ENCODE data around the gene LELP1.
"Not testable (repeated sequence)": the region's sequence is repeated elsewhere in the genome, so short reads cannot be mapped to it uniquely, and the experiment has no call there.

Gene LELP1

GRCh38 chr1:153195216-153195615, 8.0 kb upstream of the LELP1 start:
- Histone ChIP-seq H3K27me3 (ENCODE audit: control insufficient read depth in 5 of 5, insufficient read depth in 4 of 5, low read length in 5 of 5) (peaks cover 1 to 8% (median 5%) of the 10 kb centered on the region in 5 donors), H3K4me1 (ENCODE audit: control insufficient read depth in 5 of 5, insufficient read depth in 5 of 5, low read length in 5 of 5) (no peaks in the 10 kb centered on the region), H3K4me3 (ENCODE audit: low read depth in 1 of 5, low read length in 5 of 5) (no peak overlapping the region), H3K9ac (ENCODE audit: low read length in 5 of 5) (no peak overlapping the region), H3K27ac (ENCODE audit: low read depth, low read length) (no peak overlapping the region), H3K9me3 (ENCODE audit: control insufficient read depth in 5 of 5, low read length in 5 of 5) (no peaks in the 10 kb centered on the region), H3K36me3 (ENCODE audit: control insufficient read depth in 5 of 5, insufficient read depth in 5 of 5, low read length in 5 of 5) (no peaks in the 10 kb centered on the region)

GRCh38 chr1:153202006-153202405, 1.2 kb upstream of the LELP1 start:
- H3K27ac ChIP-seq (ENCODE audit: low read depth, low read length), result no peak overlapping the region
- no peaks in the 10 kb centered on the region for H3K4me1 ChIP-seq (ENCODE audit: control insufficient read depth in 5 of 5, insufficient read depth in 5 of 5, low read length in 5 of 5)
- H3K4me3 ChIP-seq (ENCODE audit: low read depth in 1 of 5, low read length in 5 of 5), result no peak overlapping the region
- H3K9me3 ChIP-seq (ENCODE audit: control insufficient read depth in 5 of 5, low read length in 5 of 5), result no peaks in the 10 kb centered on the region
- H3K9ac ChIP-seq (ENCODE audit: low read length in 5 of 5), result no peak overlapping the region
- peaks cover 0 to 15% (median 4%) of the 10 kb centered on the region in 5 donors for H3K27me3 ChIP-seq (ENCODE audit: control insufficient read depth in 5 of 5, insufficient read depth in 4 of 5, low read length in 5 of 5)
- H3K36me3 ChIP-seq (ENCODE audit: control insufficient read depth in 5 of 5, insufficient read depth in 5 of 5, low read length in 5 of 5), result no peaks in the 10 kb centered on the region

- Histone ChIP-seq H3K4me1 (ENCODE audit: control insufficient read depth in 5 of 5, insufficient read depth in 5 of 5, low read length in 5 of 5) (no peaks in the 10 kb centered on the region), H3K9ac (ENCODE audit: low read length in 5 of 5) (no peak overlapping the region), H3K4me3 (ENCODE audit: low read depth in 1 of 5, low read length in 5 of 5) (no peak overlapping the region), H3K36me3 (ENCODE audit: control insufficient read depth in 5 of 5, insufficient read depth in 5 of 5, low read length in 5 of 5) (no peaks in the 10 kb centered on the region), H3K27ac (ENCODE audit: low read depth, low read length) (no peak overlapping the region), H3K9me3 (ENCODE audit: control insufficient read depth in 5 of 5, low read length in 5 of 5) (no peaks in the 10 kb centered on the region), H3K27me3 (ENCODE audit: control insufficient read depth in 5 of 5, insufficient read depth in 4 of 5, low read length in 5 of 5) (peaks cover 0 to 17% (median 8%) of the 10 kb centered on the region in 5 donors)
These were observed 3.4 kb downstream of the LELP1 start for GRCh38 chr1:153206631-153207030.

- Histone ChIP-seq H3K27ac (ENCODE audit: low read depth, low read length) (no peak overlapping the region), H3K4me1 (ENCODE audit: control insufficient read depth in 5 of 5, insufficient read depth in 5 of 5, low read length in 5 of 5) (no peaks in the 10 kb centered on the region), H3K27me3 (ENCODE audit: control insufficient read depth in 5 of 5, insufficient read depth in 4 of 5, low read length in 5 of 5) (peaks cover 3 to 15% (median 6%) of the 10 kb centered on the region in 5 donors), H3K9ac (ENCODE audit: low read length in 5 of 5) (no peak overlapping the region), H3K9me3 (ENCODE audit: control insufficient read depth in 5 of 5, low read length in 5 of 5) (no peaks in the 10 kb centered on the region), H3K36me3 (ENCODE audit: control insufficient read depth in 5 of 5, insufficient read depth in 5 of 5, low read length in 5 of 5) (no peaks in the 10 kb centered on the region), H3K4me3 (ENCODE audit: low read depth in 1 of 5, low read length in 5 of 5) (no peak overlapping the region)
These were observed 7.0 kb downstream of the LELP1 start for GRCh38 chr1:153210206-153210605.

GRCh38 chr1:153212201-153212600, 9.0 kb downstream of the LELP1 start:
- H3K9me3 ChIP-seq (ENCODE audit: control insufficient read depth in 5 of 5, low read length in 5 of 5), result no peaks in the 10 kb centered on the region
- H3K27me3 ChIP-seq (ENCODE audit: control insufficient read depth in 5 of 5, insufficient read depth in 4 of 5, low read length in 5 of 5), result peaks cover 0 to 9% (median 6%) of the 10 kb centered on the region in 5 donors
- no peak overlapping the region for H3K27ac ChIP-seq (ENCODE audit: low read depth, low read length)
- no peaks in the 10 kb centered on the region for H3K36me3 ChIP-seq (ENCODE audit: control insufficient read depth in 5 of 5, insufficient read depth in 5 of 5, low read length in 5 of 5)
- H3K4me1 ChIP-seq (ENCODE audit: control insufficient read depth in 5 of 5, insufficient read depth in 5 of 5, low read length in 5 of 5), result no peaks in the 10 kb centered on the region
- no peak overlapping the region for H3K9ac ChIP-seq (ENCODE audit: low read length in 5 of 5)
- H3K4me3 ChIP-seq (ENCODE audit: low read depth in 1 of 5, low read length in 5 of 5), result no peak overlapping the region

- Histone ChIP-seq H3K9me3 (ENCODE audit: control insufficient read depth in 5 of 5, low read length in 5 of 5) (no peaks in the 10 kb centered on the region), H3K36me3 (ENCODE audit: control insufficient read depth in 5 of 5, insufficient read depth in 5 of 5, low read length in 5 of 5) (no peaks in the 10 kb centered on the region), H3K27me3 (ENCODE audit: control insufficient read depth in 5 of 5, insufficient read depth in 4 of 5, low read length in 5 of 5) (peaks cover 0 to 9% (median 6%) of the 10 kb centered on the region in 5 donors), H3K9ac (ENCODE audit: low read length in 5 of 5) (no peak overlapping the region), H3K4me3 (ENCODE audit: low read depth in 1 of 5, low read length in 5 of 5) (no peak overlapping the region), H3K27ac (ENCODE audit: low read depth, low read length) (no peak overlapping the region), H3K4me1 (ENCODE audit: control insufficient read depth in 5 of 5, insufficient read depth in 5 of 5, low read length in 5 of 5) (no peaks in the 10 kb centered on the region)
These were observed 10.3 kb downstream of the LELP1 start for GRCh38 chr1:153213519-153213918.

- Histone ChIP-seq H3K27me3 (ENCODE audit: control insufficient read depth in 5 of 5, insufficient read depth in 4 of 5, low read length in 5 of 5) (peaks cover 0 to 4% (median 0%) of the 10 kb centered on the region in 5 donors), H3K27ac (ENCODE audit: low read depth, low read length) (no peak within 1 kb of the TSS), H3K9me3 (ENCODE audit: control insufficient read depth in 5 of 5, low read length in 5 of 5) (no peaks in the 10 kb centered on the region), H3K4me1 (ENCODE audit: control insufficient read depth in 5 of 5, insufficient read depth in 5 of 5, low read length in 5 of 5) (no peaks in the 10 kb centered on the region), H3K9ac (ENCODE audit: low read length in 5 of 5) (no peak within 1 kb of the TSS), H3K36me3 (ENCODE audit: control insufficient read depth in 5 of 5, insufficient read depth in 5 of 5, low read length in 5 of 5) (no peaks in the 10 kb centered on the region), H3K4me3 (ENCODE audit: low read depth in 1 of 5, low read length in 5 of 5) (no peak within 1 kb of the TSS)
These were observed 14.0 kb downstream of the LELP1 start, which contains the start of gene PRR9 for GRCh38 chr1:153217212-153217611. Gene PRR9, plus strand, starts transcription at chr1:153217584. Its CDS starts 561 bp downstream, at chr1:153218145.

GRCh38 chr1:153217744-153218416, 14.7 kb downstream of the LELP1 start:
- Histone ChIP-seq H3K4me3 (ENCODE audit: low read depth in 1 of 5, low read length in 5 of 5) (no peak overlapping the region), H3K27me3 (ENCODE audit: control insufficient read depth in 5 of 5, insufficient read depth in 4 of 5, low read length in 5 of 5) (peaks cover 0 to 3% (median 0%) of the 10 kb centered on the region in 5 donors), H3K9ac (ENCODE audit: low read length in 5 of 5) (no peak overlapping the region), H3K36me3 (ENCODE audit: control insufficient read depth in 5 of 5, insufficient read depth in 5 of 5, low read length in 5 of 5) (no peaks in the 10 kb centered on the region), H3K27ac (ENCODE audit: low read depth, low read length) (no peak overlapping the region), H3K4me1 (ENCODE audit: control insufficient read depth in 5 of 5, insufficient read depth in 5 of 5, low read length in 5 of 5) (no peaks in the 10 kb centered on the region), H3K9me3 (ENCODE audit: control insufficient read depth in 5 of 5, low read length in 5 of 5) (no peaks in the 10 kb centered on the region)

GRCh38 chr1:153220606-153221303, 17.5 kb downstream of the LELP1 start:
- Histone ChIP-seq H3K9ac (ENCODE audit: low read length in 5 of 5) (no peak overlapping the region), H3K4me1 (ENCODE audit: control insufficient read depth in 5 of 5, insufficient read depth in 5 of 5, low read length in 5 of 5) (no peaks in the 10 kb centered on the region), H3K36me3 (ENCODE audit: control insufficient read depth in 5 of 5, insufficient read depth in 5 of 5, low read length in 5 of 5) (no peaks in the 10 kb centered on the region), H3K9me3 (ENCODE audit: control insufficient read depth in 5 of 5, low read length in 5 of 5) (no peaks in the 10 kb centered on the region), H3K4me3 (ENCODE audit: low read depth in 1 of 5, low read length in 5 of 5) (no peak overlapping the region), H3K27ac (ENCODE audit: low read depth, low read length) (no peak overlapping the region), H3K27me3 (ENCODE audit: control insufficient read depth in 5 of 5, insufficient read depth in 4 of 5, low read length in 5 of 5) (peaks cover 0 to 3% (median 0%) of the 10 kb centered on the region in 5 donors)

GRCh38 chr1:153223040-153223891, 20.0 kb downstream of the LELP1 start:
- H3K4me3 ChIP-seq (ENCODE audit: low read depth in 1 of 5, low read length in 5 of 5); H3K27me3 ChIP-seq (ENCODE audit: control insufficient read depth in 5 of 5, insufficient read depth in 4 of 5, low read length in 5 of 5); H3K36me3 ChIP-seq (ENCODE audit: control insufficient read depth in 5 of 5, insufficient read depth in 5 of 5, low read length in 5 of 5); H3K9ac ChIP-seq (ENCODE audit: low read length in 5 of 5); H3K9me3 ChIP-seq (ENCODE audit: control insufficient read depth in 5 of 5, low read length in 5 of 5); H3K4me1 ChIP-seq (ENCODE audit: control insufficient read depth in 5 of 5, insufficient read depth in 5 of 5, low read length in 5 of 5); H3K27ac ChIP-seq (ENCODE audit: low read depth, low read length): not testable (repeated sequence)
